PC-9 (cell line): ENCODE results near the gene KRTAP25-1.

Source experiments
- CTCF ChIP-seq: fragments of 200-600 bp; sonication (generic); conservative IDR thresholded peaks from 2 replicates; pipeline ENCODE4 v1.6.1; 2017; ENCODE audit warnings: mixed run types, antibody characterized with exemption, mild to moderate bottlenecking, moderate library complexity
- EZH2 ChIP-seq: fragments of 200-600 bp; sonication (generic); IDR thresholded peaks from 2 replicates; pipeline ENCODE4 v1.8.0; 2017; ENCODE audit warnings: antibody characterized with exemption, low read depth

GRCh38 chr21:30333736-30334135, 44.4 kb upstream of the KRTAP25-1 start:
- TF ChIP-seq CTCF, result no peak
- no peak for TF ChIP-seq EZH2
